Colonic mucosa (tissue), 4 donors: ENCODE measurements around the gene TMPRSS15. TPM values are rescaled to one million over a fixed set of nuclear protein-coding genes. Genes with fewer than 3 reads are reported as not detected.

Experiments
- DNase-seq: peaks from one replicate; pipeline ENCODE4 v3.0.0-alpha.2; 2020
- H3K27ac ChIP-seq: fragments of 200-600 bp; one replicate; pipeline ENCODE4 v1.8.0; 2021
- H3K27me3 ChIP-seq: fragments of 200-600 bp; one replicate; pipeline ENCODE4 v1.8.0; 2021
- H3K36me3 ChIP-seq: fragments of 200-600 bp; one replicate; pipeline ENCODE4 v1.8.0; 2021
- H3K4me1 ChIP-seq: fragments of 200-600 bp; one replicate; pipeline ENCODE4 v1.8.0; 2021; ENCODE audit warnings: mild to moderate bottlenecking
- H3K4me3 ChIP-seq: fragments of 200-600 bp; one replicate; pipeline ENCODE4 v1.8.0; 2021
- H3K9ac ChIP-seq, 2 donors: one replicate each; pipeline ENCODE4 v1.7.0; 2013; ENCODE audit warnings: control low read depth in 2 of 2, low read depth in 2 of 2, low read length in 2 of 2
- H3K9me3 ChIP-seq: fragments of 200-600 bp; one replicate; pipeline ENCODE4 v1.8.0; 2021
- intact Hi-C: fragments of 100-400 bp; cut with DNase I; formaldehyde crosslinking; loops from one replicate; pipeline ENCODE4 v1.14.1; 2022
- total RNA-seq, 2 donors: library from RNA; stranded (reverse); fragmentation: NEBNext Ultra II Directional in 1 of 2; extraction: Animal tissue kit (Norgen Biotek cat#: 25700) in 1 of 2; gene quantifications; one replicate each; pipeline ENCODE4 v1.2.1, GENCODE V29; 2021
- TF ChIP-seq, protein P1 (sequence below): fragments of 200-600 bp; IDR thresholded peaks from one replicate; pipeline ENCODE4 v1.8.0; 2022; ENCODE audit warnings: antibody characterized with exemption, mild to moderate bottlenecking
- donor health status: healthy.
- donor health status: DM: no; HTN: no; CAD: no.
- donor health status: DM: no; HTN: no; CAD: no.

TMPRSS15 gene
- total RNA-seq, 2 donors from 2014 or later, result not detected

DNA sequence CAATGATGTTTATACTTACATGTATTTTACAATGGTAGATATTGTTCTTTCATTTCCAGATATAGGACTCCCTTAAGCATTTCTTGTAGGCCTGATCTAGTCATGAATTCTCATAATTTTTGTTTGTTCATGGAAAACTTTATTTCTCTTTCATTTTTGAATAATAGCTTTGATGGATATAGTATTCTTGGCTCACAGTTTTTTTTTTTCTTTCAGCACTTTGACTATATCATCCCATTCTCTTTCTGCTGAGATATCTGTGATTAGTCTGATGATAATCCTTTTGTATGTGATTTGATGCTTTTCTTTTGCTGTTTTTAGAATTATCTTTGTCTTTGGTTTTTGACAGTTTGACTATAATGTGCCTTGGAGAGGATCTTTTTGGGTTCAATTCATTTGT, 183.1 kb downstream of the TMPRSS15 start:
- Histone ChIP-seq H3K9ac (no peak overlapping the region), H3K27ac (no peak overlapping the region), H3K36me3 (no peaks in the 10 kb centered on the region), H3K4me3 (no peak overlapping the region), H3K9me3 (no peaks in the 10 kb centered on the region), H3K4me1 (no peaks in the 10 kb centered on the region), H3K27me3 (no peaks in the 10 kb centered on the region)
- TF ChIP-seq, protein P1, sequence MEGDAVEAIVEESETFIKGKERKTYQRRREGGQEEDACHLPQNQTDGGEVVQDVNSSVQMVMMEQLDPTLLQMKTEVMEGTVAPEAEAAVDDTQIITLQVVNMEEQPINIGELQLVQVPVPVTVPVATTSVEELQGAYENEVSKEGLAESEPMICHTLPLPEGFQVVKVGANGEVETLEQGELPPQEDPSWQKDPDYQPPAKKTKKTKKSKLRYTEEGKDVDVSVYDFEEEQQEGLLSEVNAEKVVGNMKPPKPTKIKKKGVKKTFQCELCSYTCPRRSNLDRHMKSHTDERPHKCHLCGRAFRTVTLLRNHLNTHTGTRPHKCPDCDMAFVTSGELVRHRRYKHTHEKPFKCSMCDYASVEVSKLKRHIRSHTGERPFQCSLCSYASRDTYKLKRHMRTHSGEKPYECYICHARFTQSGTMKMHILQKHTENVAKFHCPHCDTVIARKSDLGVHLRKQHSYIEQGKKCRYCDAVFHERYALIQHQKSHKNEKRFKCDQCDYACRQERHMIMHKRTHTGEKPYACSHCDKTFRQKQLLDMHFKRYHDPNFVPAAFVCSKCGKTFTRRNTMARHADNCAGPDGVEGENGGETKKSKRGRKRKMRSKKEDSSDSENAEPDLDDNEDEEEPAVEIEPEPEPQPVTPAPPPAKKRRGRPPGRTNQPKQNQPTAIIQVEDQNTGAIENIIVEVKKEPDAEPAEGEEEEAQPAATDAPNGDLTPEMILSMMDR, result no peak
- DNase-seq, result no peak
- intact Hi-C loops, result no loop called here

Other genes with a start within 250 kb of the TMPRSS15 start
- gene CHODL, start 159.0 kb downstream of the TMPRSS15 start, total RNA-seq, result under 1 TPM; 0.52 to 0.53 TPM